Activated B cell treated with CpG ODN at 0.5 μM for 24 hours (primary cell): ENCODE data around the gene ENDOU. TPM values are rescaled to one million over a fixed set of nuclear protein-coding genes. Genes with fewer than 3 reads are reported as not detected.

ENCODE experiments used
- ATAC-seq: fragments of 200-7000 bp; cut with Tn5 transposase; one replicate; pipeline ENCODE4 v1.10.0; 2021; ENCODE audit warnings: low read depth, mild to moderate bottlenecking, moderate library complexity
- CTCF ChIA-PET: fragments of 350-600 bp; sonication (Branson Sonifier 250); formaldehyde crosslinking; loops from one replicate; lab custom pipeline; 2021; ENCODE audit warnings: antibody characterized with exemption; lab: Charles Lee
- POLR2A ChIA-PET: fragments of 350-600 bp; sonication (Branson Sonifier 250); formaldehyde crosslinking; loops from one replicate; lab custom pipeline; 2021; ENCODE audit warnings: antibody characterized with exemption; lab: Charles Lee
- DNase-seq: peaks from one replicate; pipeline ENCODE4 v3.0.0; 2022
- H3K27ac Mint-ChIP-seq: one replicate; pipeline ENCODE4 v1.8.0; 2020; ENCODE audit warnings: mixed read lengths
- H3K27me3 Mint-ChIP-seq: one replicate; pipeline ENCODE4 v1.8.0; 2021; ENCODE audit warnings: mixed read lengths
- H3K36me3 Mint-ChIP-seq: one replicate; pipeline ENCODE4 v1.8.0; 2021; ENCODE audit warnings: low read depth, mixed read lengths
- H3K4me1 Mint-ChIP-seq: one replicate; pipeline ENCODE4 v1.8.0; 2021; ENCODE audit warnings: mixed read lengths
- H3K4me3 Mint-ChIP-seq: one replicate; pipeline ENCODE4 v1.8.0; 2020; ENCODE audit warnings: mild to moderate bottlenecking, mixed read lengths
- H3K9me3 Mint-ChIP-seq: one replicate; pipeline ENCODE4 v1.8.0; 2020; ENCODE audit warnings: mixed read lengths
- CTCF ChIP-seq: fragments of 200-600 bp; IDR thresholded peaks from one replicate; pipeline ENCODE4 v1.8.0; 2022; ENCODE audit warnings: antibody characterized with exemption, mild to moderate bottlenecking
- intact Hi-C: fragments of 100-400 bp; cut with micrococcal nuclease; formaldehyde crosslinking; loops from one replicate; pipeline ENCODE4 v1.15.1; 2024
- total RNA-seq: library from RNA; stranded (reverse); gene quantifications from 2 replicates; pipeline ENCODE4 v1.2.3, GENCODE V29; 2022

The ENDOU gene
- total RNA-seq, 1 donor from 2014 or later: 0.24 TPM

- Mint-ChIP-seq H3K27me3 (no peaks in the 10 kb centered on the region), H3K9me3 (no peaks in the 10 kb centered on the region), H3K4me3 (no peak overlapping the region), H3K4me1 (peaks cover 54% of the 10 kb centered on the region), H3K27ac (peak overlapping the region; percentile 57), H3K36me3 (no peaks in the 10 kb centered on the region)
- no peak for TF ChIP-seq CTCF
- ATAC-seq: no peak
- POLR2A ChIA-PET: interaction anchor here (1.1 to 3.0 kb wide), 4 partner anchors 8 to 18 kb away, joined by 3 to 11 read pairs (median 6); partner anchors contain the start of gene RAPGEF3
- DNase-seq: no peak
- CTCF ChIA-PET: interaction anchor here (0.9 to 10.0 kb wide), 4 partner anchors 10 to 88 kb away, joined by 3 to 416 read pairs (median 7); partner anchors contain the start of genes RAPGEF3 and SLC48A1
- intact Hi-C loops: loop anchor here (1.0 kb wide), 1 partner anchor 7 kb away; no protein-coding TSS in a partner anchor
Measured at GRCh38 chr12:47747596-47748506, 22.6 kb upstream of the ENDOU start.

GRCh38 chr12:47747126-47747525, 21.8 kb upstream of the ENDOU start:
- TF ChIP-seq CTCF: no peak
- ChIA-PET POLR2A (interaction anchor here (1.1 to 3.0 kb wide), 3 partner anchors 9 to 18 kb away, joined by 5 to 11 read pairs (median 8); partner anchors contain the start of gene RAPGEF3), CTCF (interaction anchor here (0.9 to 10.0 kb wide), 4 partner anchors 11 to 89 kb away, joined by 3 to 416 read pairs (median 7); partner anchors contain the start of genes RAPGEF3 and SLC48A1)
- H3K9me3 Mint-ChIP-seq: no peaks in the 10 kb centered on the region
- no peaks in the 10 kb centered on the region for H3K36me3 Mint-ChIP-seq
- DNase-seq (no peak), ATAC-seq (peak; percentile 90)
- intact Hi-C loops: loop anchor here (1.0 kb wide), 1 partner anchor 8 kb away; no protein-coding TSS in a partner anchor
- H3K27ac Mint-ChIP-seq: peak overlapping the region; percentile 57
- H3K27me3 Mint-ChIP-seq: no peaks in the 10 kb centered on the region
- H3K4me3 Mint-ChIP-seq: peak overlapping the region; percentile 21
- peaks cover 54% of the 10 kb centered on the region for H3K4me1 Mint-ChIP-seq

- H3K4me3 Mint-ChIP-seq: peak overlapping the region; percentile 21
- H3K9me3 Mint-ChIP-seq: no peaks in the 10 kb centered on the region
- no peaks in the 10 kb centered on the region for H3K36me3 Mint-ChIP-seq
- ChIA-PET CTCF (interaction anchor here (0.9 to 10.0 kb wide), 3 partner anchors 12 to 89 kb away, joined by 3 to 416 read pairs (median 11); partner anchors contain the start of genes RAPGEF3 and SLC48A1), POLR2A (interaction anchor here (1.1 to 3.0 kb wide), 3 partner anchors 9 to 19 kb away, joined by 5 to 11 read pairs (median 8); partner anchors contain the start of gene RAPGEF3)
- intact Hi-C loops: no loop called here
- peaks cover 59% of the 10 kb centered on the region for H3K4me1 Mint-ChIP-seq
- no peak for ATAC-seq
- DNase-seq: no peak
- peak overlapping the region; percentile 57 for H3K27ac Mint-ChIP-seq
- H3K27me3 Mint-ChIP-seq: no peaks in the 10 kb centered on the region
- no peak for TF ChIP-seq CTCF
Measured at GRCh38 chr12:47746523-47746922, 21.2 kb upstream of the ENDOU start.

GRCh38 chr12:47746073-47746472, 20.8 kb upstream of the ENDOU start:
- intact Hi-C loops: no loop called here
- Mint-ChIP-seq H3K4me3 (no peak overlapping the region), H3K27me3 (no peaks in the 10 kb centered on the region), H3K27ac (no peak overlapping the region), H3K9me3 (no peaks in the 10 kb centered on the region), H3K36me3 (no peaks in the 10 kb centered on the region), H3K4me1 (peaks cover 63% of the 10 kb centered on the region)
- ATAC-seq (no peak), DNase-seq (no peak)
- CTCF ChIA-PET: interaction anchor here (2.0 to 10.0 kb wide), 2 partner anchors 12 to 24 kb away, joined by 11 to 416 read pairs; partner anchors contain the start of genes RAPGEF3 and SLC48A1
- TF ChIP-seq CTCF: no peak
- POLR2A ChIA-PET: interaction anchor here (3.0 kb wide), 1 partner anchor 13 kb away, joined by 11 read pairs; the partner anchor contains the start of gene RAPGEF3
